Adipocyte (in vitro differentiated cells): ENCODE results near the gene TRIM58.
A peak's percentile ranks its signal among the peaks of the same experiment; 100 is the strongest.

ENCODE experiments used
- DNase-seq: peaks from one replicate; pipeline ENCODE4 v3.0.0-alpha.2; 2015; ENCODE audit warnings: low read depth
- H3K27me3 ChIP-seq: replicated peaks from 2 replicates; pipeline ENCODE4 v1.7.0; 2013; ENCODE audit warnings: mild to moderate bottlenecking, low read length, moderate library complexity; ENCODE audit not compliant: control insufficient read depth, insufficient read depth
- H3K36me3 ChIP-seq: 2 replicates; pipeline ENCODE4 v1.7.0; 2013; ENCODE audit warnings: low read length, mild to moderate bottlenecking, moderate library complexity; ENCODE audit not compliant: control insufficient read depth, insufficient read depth, severe bottlenecking
- H3K4me1 ChIP-seq: 2 replicates; pipeline ENCODE4 v1.7.0; 2013; ENCODE audit warnings: mild to moderate bottlenecking, low read length, moderate library complexity; ENCODE audit not compliant: control insufficient read depth, insufficient read depth
- H3K4me3 ChIP-seq: 2 replicates; pipeline ENCODE4 v1.7.0; 2013; ENCODE audit warnings: mild to moderate bottlenecking, low read length, moderate library complexity
- H3K9ac ChIP-seq: 2 replicates; pipeline ENCODE4 v1.7.0; 2013; ENCODE audit warnings: mild to moderate bottlenecking, low read length, moderate library complexity
- H3K9me3 ChIP-seq: 2 replicates; pipeline ENCODE4 v1.7.0; 2013; ENCODE audit warnings: mild to moderate bottlenecking, low read length, moderate library complexity; ENCODE audit not compliant: control insufficient read depth

TRIM58 gene

DNA sequence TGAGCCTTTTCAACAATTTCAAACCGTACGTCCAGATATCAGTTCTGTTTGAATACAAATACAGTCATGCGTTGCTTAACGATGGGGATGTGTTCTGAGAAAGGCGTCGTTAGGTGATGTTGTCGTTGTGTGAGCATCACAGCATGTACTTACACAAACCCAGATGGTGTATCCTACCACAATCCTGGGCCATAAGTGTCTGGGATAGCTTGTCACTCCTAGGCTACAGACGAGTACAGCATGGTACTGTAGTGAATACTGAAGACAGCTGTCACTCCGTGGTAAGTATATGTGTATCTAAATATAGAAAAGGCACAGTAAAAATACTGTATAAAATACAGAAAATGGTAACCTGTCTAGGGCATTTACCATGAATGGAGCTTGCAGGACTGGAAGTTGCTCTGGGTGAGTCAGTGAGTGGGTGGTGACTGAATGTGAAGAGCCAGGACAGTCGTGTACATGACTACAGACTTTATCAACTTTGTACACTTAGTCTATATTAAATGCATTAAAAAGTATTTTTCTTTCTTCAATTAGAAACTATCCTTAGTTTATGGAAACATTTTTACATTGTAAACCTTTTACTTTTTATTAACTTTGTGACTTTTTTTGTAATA is 27.9 kb downstream of the TRIM58 start:
- Histone ChIP-seq H3K9ac (no peak overlapping the region), H3K36me3 (no peaks in the 10 kb centered on the region), H3K4me3 (no peak overlapping the region), H3K27me3 (no peaks in the 10 kb centered on the region), H3K9me3 (no peaks in the 10 kb centered on the region), H3K4me1 (no peaks in the 10 kb centered on the region)
- DNase-seq: no peak

DNA sequence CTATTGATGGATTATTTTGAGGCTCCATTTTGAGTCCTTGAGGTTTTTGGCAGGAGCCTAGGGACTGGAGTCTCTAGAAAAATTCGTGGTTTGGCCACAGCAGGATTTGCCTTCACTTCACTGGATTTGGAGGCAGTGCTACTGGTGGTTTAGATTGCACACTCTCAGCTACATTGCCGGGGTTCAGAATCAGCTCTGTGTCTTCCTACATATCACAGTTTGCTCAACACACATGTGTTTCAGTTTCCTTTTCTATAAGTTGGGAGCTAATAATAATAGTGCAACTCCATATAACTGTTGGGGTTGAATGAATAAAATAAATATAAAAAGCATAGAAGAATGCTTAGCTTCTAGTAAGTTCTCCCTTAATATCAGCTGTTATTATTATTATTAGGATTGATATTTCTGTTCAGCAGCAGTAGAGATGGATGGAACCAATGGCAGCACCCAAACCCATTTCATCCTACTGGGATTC is 38.2 kb downstream of the TRIM58 start, which contains the start of gene OR2W3:
TSS of gene OR2W3 (plus strand) at position 425 of the 475 bp plus-strand sequence. CDS start at position 425, 0 bp downstream.
- no peak for DNase-seq
- Histone ChIP-seq H3K4me1 (no peaks in the 10 kb centered on the region), H3K4me3 (no peak within 1 kb of the TSS), H3K9ac (no peak within 1 kb of the TSS), H3K36me3 (no peaks in the 10 kb centered on the region), H3K9me3 (no peaks in the 10 kb centered on the region), H3K27me3 (no peaks in the 10 kb centered on the region)

GRCh38 chr1:247895976-247896375 is 39.0 kb downstream of the TRIM58 start:
- Histone ChIP-seq H3K9ac (no peak overlapping the region), H3K4me3 (no peak overlapping the region), H3K4me1 (no peaks in the 10 kb centered on the region), H3K27me3 (no peaks in the 10 kb centered on the region), H3K9me3 (no peaks in the 10 kb centered on the region), H3K36me3 (no peaks in the 10 kb centered on the region)
- DNase-seq: no peak

DNA sequence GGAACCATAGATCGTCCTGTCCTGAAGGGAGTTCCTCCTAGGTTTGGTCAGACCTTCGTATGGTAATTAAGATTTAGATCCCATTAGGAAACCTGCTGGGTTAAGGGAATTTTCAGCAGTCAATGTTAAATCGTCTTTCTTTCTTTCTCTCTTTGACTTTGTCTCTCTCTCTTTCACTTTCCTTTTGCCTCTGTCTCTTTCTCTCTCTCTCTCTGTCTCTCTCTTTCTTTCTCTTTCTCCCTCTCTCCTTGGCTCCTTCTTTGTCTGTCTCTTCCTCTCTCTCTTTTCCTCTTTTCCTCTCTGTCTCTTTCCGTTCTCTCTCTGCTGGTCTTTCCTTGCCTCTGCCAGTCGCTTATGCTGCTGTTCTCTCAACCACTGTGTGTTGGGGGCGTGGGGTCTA is 47.1 kb downstream of the TRIM58 start:
- Histone ChIP-seq H3K9me3 (no peaks in the 10 kb centered on the region), H3K9ac (no peak overlapping the region), H3K4me1 (no peaks in the 10 kb centered on the region), H3K36me3 (no peaks in the 10 kb centered on the region), H3K4me3 (no peak overlapping the region), H3K27me3 (no peaks in the 10 kb centered on the region)
- no peak for DNase-seq

DNA sequence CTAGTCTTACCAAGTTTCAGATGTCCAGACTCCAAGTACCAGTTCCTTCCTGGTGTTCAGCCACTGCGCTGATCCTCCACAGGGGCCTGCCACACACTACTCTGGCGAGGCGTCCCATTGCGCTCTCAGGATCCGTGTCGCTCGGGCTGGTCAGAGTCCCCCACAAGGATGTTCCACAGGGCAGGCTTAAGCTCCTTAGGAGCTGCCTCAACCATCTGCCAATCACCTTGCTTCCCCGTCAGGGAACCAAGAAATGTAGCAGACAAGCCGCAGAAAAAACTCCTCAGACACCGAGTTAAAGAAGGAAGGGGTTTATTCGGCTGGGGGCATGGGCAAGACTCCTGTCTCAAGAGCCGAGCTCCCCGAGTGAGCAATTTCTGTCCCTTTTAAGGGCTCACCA is 48.2 kb downstream of the TRIM58 start:
- Histone ChIP-seq H3K9me3 (no peaks in the 10 kb centered on the region), H3K9ac (no peak overlapping the region), H3K4me3 (no peak overlapping the region), H3K27me3 (no peaks in the 10 kb centered on the region), H3K36me3 (no peaks in the 10 kb centered on the region), H3K4me1 (no peaks in the 10 kb centered on the region)
- no peak for DNase-seq

GRCh38 chr1:247905910-247906503 is 49.0 kb downstream of the TRIM58 start:
- Histone ChIP-seq H3K9ac (no peak overlapping the region), H3K9me3 (no peaks in the 10 kb centered on the region), H3K27me3 (no peaks in the 10 kb centered on the region), H3K4me1 (no peaks in the 10 kb centered on the region), H3K4me3 (no peak overlapping the region), H3K36me3 (no peaks in the 10 kb centered on the region)
- DNase-seq: no peak

GRCh38 chr1:247906504-247907047 is 49.6 kb downstream of the TRIM58 start:
- Histone ChIP-seq H3K36me3 (no peaks in the 10 kb centered on the region), H3K9ac (peak overlapping the region; percentile 56), H3K9me3 (no peaks in the 10 kb centered on the region), H3K4me3 (peak overlapping the region; percentile 54), H3K4me1 (no peaks in the 10 kb centered on the region), H3K27me3 (no peaks in the 10 kb centered on the region)
- peak; percentile 15 for DNase-seq

DNA sequence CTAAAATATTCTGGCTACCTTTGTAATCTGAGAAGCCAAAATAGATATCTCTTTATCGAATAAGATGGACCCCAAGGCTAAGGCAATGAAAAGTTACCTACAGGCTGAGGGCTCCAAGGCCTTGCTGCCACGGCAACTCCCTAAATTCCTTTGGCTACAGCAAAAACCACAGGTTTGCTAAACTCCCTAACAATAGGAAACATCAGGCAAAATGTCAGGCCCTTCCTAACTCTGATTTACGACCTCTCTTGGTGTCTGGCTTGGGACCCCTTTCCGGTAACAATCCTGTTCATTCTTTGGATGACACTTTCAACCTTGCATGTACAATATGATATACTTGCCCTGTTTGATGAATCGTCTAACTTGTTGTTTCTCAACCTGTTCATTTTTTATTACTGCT is 51.8 kb downstream of the TRIM58 start:
- no peak for DNase-seq
- no peaks in the 10 kb centered on the region for H3K9me3 ChIP-seq
- H3K4me1 ChIP-seq: no peaks in the 10 kb centered on the region
- H3K4me3 ChIP-seq: no peak overlapping the region
- no peak overlapping the region for H3K9ac ChIP-seq
- H3K27me3 ChIP-seq: no peaks in the 10 kb centered on the region
- H3K36me3 ChIP-seq: no peaks in the 10 kb centered on the region

GRCh38 chr1:247913786-247914185 is 56.8 kb downstream of the TRIM58 start:
- DNase-seq: no peak
- no peaks in the 10 kb centered on the region for H3K9me3 ChIP-seq
- no peak overlapping the region for H3K9ac ChIP-seq
- H3K27me3 ChIP-seq: no peaks in the 10 kb centered on the region
- no peaks in the 10 kb centered on the region for H3K36me3 ChIP-seq
- no peak overlapping the region for H3K4me3 ChIP-seq
- H3K4me1 ChIP-seq: no peaks in the 10 kb centered on the region

DNA sequence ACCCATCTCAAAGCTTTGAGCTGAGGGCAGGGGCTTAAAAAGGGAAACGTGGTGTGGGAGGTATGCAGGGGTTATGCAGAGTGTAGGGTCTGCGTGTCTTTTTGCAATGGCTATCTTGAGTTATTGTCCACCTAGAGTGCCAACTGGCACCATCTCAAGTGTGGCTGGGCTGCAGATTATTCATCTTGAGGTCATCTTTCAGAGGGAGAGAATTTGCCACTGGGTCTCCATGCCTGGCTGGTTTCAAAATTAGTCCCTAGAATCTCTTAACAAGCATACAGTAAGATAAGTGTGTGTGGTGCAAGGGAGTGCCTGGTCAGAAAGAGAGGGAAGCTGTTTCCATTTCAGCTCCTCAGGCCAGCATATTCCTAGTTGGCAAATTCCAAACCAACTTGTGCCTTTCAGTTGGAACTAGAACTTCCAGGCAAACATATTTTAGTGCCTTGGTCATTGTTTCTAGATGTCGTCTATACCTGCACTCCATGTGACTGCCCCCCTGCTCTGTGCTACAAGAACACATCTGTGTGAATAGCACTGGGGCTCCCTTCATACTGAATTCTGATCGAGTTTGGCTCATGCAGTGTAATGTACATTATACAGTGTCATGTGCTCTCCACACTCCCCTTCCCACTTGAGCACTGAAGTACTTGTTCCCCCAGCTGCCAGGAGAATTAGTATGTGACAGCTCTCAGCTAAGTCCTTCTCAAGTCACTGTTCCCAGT is 58.1 kb downstream of the TRIM58 start:
- H3K9me3 ChIP-seq: no peaks in the 10 kb centered on the region

DNA sequence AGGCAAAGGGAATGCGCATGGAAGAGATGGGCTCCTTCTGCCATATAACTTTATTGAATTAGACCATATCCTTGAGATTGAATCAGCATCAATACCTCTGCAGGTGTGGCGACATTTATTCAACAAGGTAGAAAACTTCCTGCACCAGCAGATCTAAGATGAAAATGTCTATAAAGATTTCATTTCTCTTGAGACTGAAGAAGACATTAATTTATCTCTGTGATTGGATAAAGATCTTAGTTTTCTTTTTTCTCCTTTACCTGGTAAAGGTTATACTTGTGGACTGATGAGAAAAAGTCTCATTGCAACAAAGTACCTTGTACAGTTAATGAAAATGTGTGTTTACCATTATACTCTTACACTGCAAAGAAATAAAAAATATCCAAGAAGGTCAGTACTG is 63.0 kb downstream of the TRIM58 start, which contains the start of gene OR2T8:
TSS of gene OR2T8 (plus strand) at position 301 of the 400 bp plus-strand sequence. CDS start 766 bp downstream, outside the sequence.
- Histone ChIP-seq H3K27me3 (no peaks in the 10 kb centered on the region), H3K9ac (no peak within 1 kb of the TSS), H3K4me3 (no peak within 1 kb of the TSS), H3K9me3 (no peaks in the 10 kb centered on the region), H3K36me3 (no peaks in the 10 kb centered on the region), H3K4me1 (no peaks in the 10 kb centered on the region)
- no peak for DNase-seq

More for the DNA sequence above, 58.1 kb downstream of the TRIM58 start:
- Histone ChIP-seq H3K9ac (no peak overlapping the region), H3K36me3 (no peaks in the 10 kb centered on the region), H3K4me1 (no peaks in the 10 kb centered on the region), H3K27me3 (no peaks in the 10 kb centered on the region), H3K4me3 (no peak overlapping the region)
- DNase-seq: no peak
